Measurements from ENCODE around the gene DNM3. TPM values are rescaled to one million over a fixed set of nuclear protein-coding genes. Genes with fewer than 3 reads are reported as not detected.

The DNM3 gene
- total RNA-seq, 1 experiment from 2014 or later: 2.7 TPM

DNA sequence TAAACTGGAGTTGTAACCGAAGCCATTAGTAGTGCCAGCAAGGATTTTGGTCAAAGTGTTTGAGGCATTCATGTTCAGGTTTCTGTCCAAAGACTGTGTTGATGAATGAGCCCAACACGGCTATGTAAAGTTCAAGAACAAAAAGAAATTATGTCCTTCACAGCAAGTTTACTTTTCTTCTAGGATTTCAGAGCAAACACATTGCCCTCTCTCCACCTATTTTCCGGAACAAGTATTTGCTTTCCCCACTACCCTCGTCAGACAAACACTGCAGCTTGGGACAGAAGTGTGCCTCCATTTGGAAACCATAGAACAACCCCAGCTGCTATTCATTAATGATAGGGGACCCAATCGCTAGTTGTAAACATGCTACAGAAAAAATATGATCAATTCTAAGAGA, 427.8 kb downstream of the DNM3 start:
- WGBS (ENCODE audit: extremely low coverage, insufficient read length, low lambda C conversion rate): no CpG with 5 or more reads among the region's 5 CpGs
- Histone ChIP-seq H2AK5ac (ENCODE audit: insufficient read length, low read length) (no peak overlapping the region), H3K4ac (ENCODE audit: low read depth, low read length) (no peak overlapping the region), H2BK12ac (ENCODE audit: insufficient read length, low read depth, low read length) (no peak overlapping the region), H4K5ac (ENCODE audit: insufficient read length, low read depth, low read length) (no peak overlapping the region), H4K20me1 (ENCODE audit: control insufficient read depth, insufficient read depth, insufficient read length) (no peaks in the 10 kb centered on the region), H3K79me2 (ENCODE audit: insufficient read depth, low read length) (no peaks in the 10 kb centered on the region), H3T11ph (ENCODE audit: low read length) (no peak overlapping the region), H3K18ac (ENCODE audit: insufficient read length, low read depth, low read length) (no peak overlapping the region), H3K27ac (ENCODE audit: insufficient read length, low read depth, low read length) (no peak overlapping the region), H3K27me3 (ENCODE audit: insufficient read depth, low read length) (no peaks in the 10 kb centered on the region), H2BK20ac (ENCODE audit: low read depth, low read length, poor library complexity, severe bottlenecking) (no peak overlapping the region), H2BK15ac (ENCODE audit: low read depth, low read length) (no peak overlapping the region), H3K14ac (ENCODE audit: insufficient read depth, low read length) (no peak overlapping the region), H3K23ac (ENCODE audit: insufficient read length, low read depth, low read length) (no peak overlapping the region), H3K4me2 (ENCODE audit: insufficient read depth, insufficient read length, low read length) (no peak overlapping the region), H2BK5ac (ENCODE audit: insufficient read length, low read length) (no peak overlapping the region), H3K9me3 (ENCODE audit: control insufficient read depth, low read depth, low read length) (no peaks in the 10 kb centered on the region), H2BK120ac (ENCODE audit: low read depth, low read length, poor library complexity, severe bottlenecking) (no peak overlapping the region), H3K56ac (ENCODE audit: insufficient read length, low read depth, low read length) (no peak overlapping the region), H4K91ac (ENCODE audit: insufficient read length, low read depth, low read length) (no peak overlapping the region), H3K4me1 (ENCODE audit: insufficient read depth, low read length) (no peaks in the 10 kb centered on the region), H3K23me2 (ENCODE audit: insufficient read length, low read depth, low read length, poor library complexity, severe bottlenecking) (no peaks in the 10 kb centered on the region), H2AFZ (ENCODE audit: low read length) (no peak overlapping the region), H3K79me1 (ENCODE audit: insufficient read depth, low read depth, low read length, poor library complexity, severe bottlenecking) (no peaks in the 10 kb centered on the region), H4K8ac (replicated peaks; ENCODE audit: insufficient read length, low read depth, low read length) (no peak overlapping the region), H3K9ac (ENCODE audit: extremely low read depth, insufficient read length, low read length) (no peak overlapping the region)
- DNase-seq: no peak
- TF ChIP-seq, protein P1, sequence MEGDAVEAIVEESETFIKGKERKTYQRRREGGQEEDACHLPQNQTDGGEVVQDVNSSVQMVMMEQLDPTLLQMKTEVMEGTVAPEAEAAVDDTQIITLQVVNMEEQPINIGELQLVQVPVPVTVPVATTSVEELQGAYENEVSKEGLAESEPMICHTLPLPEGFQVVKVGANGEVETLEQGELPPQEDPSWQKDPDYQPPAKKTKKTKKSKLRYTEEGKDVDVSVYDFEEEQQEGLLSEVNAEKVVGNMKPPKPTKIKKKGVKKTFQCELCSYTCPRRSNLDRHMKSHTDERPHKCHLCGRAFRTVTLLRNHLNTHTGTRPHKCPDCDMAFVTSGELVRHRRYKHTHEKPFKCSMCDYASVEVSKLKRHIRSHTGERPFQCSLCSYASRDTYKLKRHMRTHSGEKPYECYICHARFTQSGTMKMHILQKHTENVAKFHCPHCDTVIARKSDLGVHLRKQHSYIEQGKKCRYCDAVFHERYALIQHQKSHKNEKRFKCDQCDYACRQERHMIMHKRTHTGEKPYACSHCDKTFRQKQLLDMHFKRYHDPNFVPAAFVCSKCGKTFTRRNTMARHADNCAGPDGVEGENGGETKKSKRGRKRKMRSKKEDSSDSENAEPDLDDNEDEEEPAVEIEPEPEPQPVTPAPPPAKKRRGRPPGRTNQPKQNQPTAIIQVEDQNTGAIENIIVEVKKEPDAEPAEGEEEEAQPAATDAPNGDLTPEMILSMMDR (conservative IDR thresholded peaks at IDR 0.05): no peak
- no peaks in the 10 kb centered on the region for H3K36me3 Mint-ChIP-seq (ENCODE audit: insufficient read depth in 1 of 3, low read depth in 3 of 3)
- no peaks in the 10 kb centered on the region for H3K9me3 Mint-ChIP-seq
- no peaks in the 10 kb centered on the region for H3K27me3 Mint-ChIP-seq (ENCODE audit: low read depth)
- H3K27ac Mint-ChIP-seq: no peak overlapping the region
- peaks cover 7 to 12% of the 10 kb centered on the region in 2 experiments for H3K4me1 Mint-ChIP-seq
- H3K4me3 Mint-ChIP-seq: no peak overlapping the region
